Stimulated activated CD8-positive, alpha-beta memory T cell treated with anti-CD3 and anti-CD28 coated beads, Interleukin-4, amount 100 ng/mL, for 1 hour (primary cell): ENCODE measurements around the gene NLGN3.

Source experiments
- DNase-seq, 2 donors: peaks; one replicate each; pipeline ENCODE4 v3.0.0-alpha.2; 2020; ENCODE audit warnings: low read depth in 2 of 2, low spot score in 1 of 2

NLGN3 gene

GRCh38 chrX:71118032-71118984 is 26.3 kb upstream of the NLGN3 start, which contains the start of gene MED12:
TSS of gene MED12 (plus strand) at chrX:71118596. CDS start at chrX:71118755, 159 bp downstream.
- peak; percentile 49 to 66 for DNase-seq

- DNase-seq = no peak
Observed at GRCh38 chrX:71118985-71119535, 25.6 kb upstream of the NLGN3 start.

GRCh38 chrX:71128166-71128833 is 16.3 kb upstream of the NLGN3 start:
- no peak for DNase-seq

- DNase-seq = peak; percentile 48 to 52
Observed at GRCh38 chrX:71128915-71129765, 15.5 kb upstream of the NLGN3 start.

- no peak for DNase-seq
Observed at GRCh38 chrX:71131510-71131909, 13.1 kb upstream of the NLGN3 start.

- DNase-seq = no peak
Observed at GRCh38 chrX:71140440-71140839, 4.2 kb upstream of the NLGN3 start.

- no peak for DNase-seq
Observed at GRCh38 chrX:71143508-71143907, 1.1 kb upstream of the NLGN3 start.

- no peak for DNase-seq
Observed at GRCh38 chrX:71147496-71148277, 3.0 kb downstream of the NLGN3 start.

GRCh38 chrX:71148278-71148663 is 3.6 kb downstream of the NLGN3 start:
- DNase-seq = no peak

- no peak for DNase-seq
Observed at GRCh38 chrX:71151366-71151765, 6.7 kb downstream of the NLGN3 start.

- no peak for DNase-seq
Observed at GRCh38 chrX:71154196-71154595, 9.6 kb downstream of the NLGN3 start.

- DNase-seq = no peak
Observed at GRCh38 chrX:71154641-71155040, 10.0 kb downstream of the NLGN3 start.

- no peak for DNase-seq
Observed at GRCh38 chrX:71158603-71159002, 14.0 kb downstream of the NLGN3 start.

GRCh38 chrX:71159335-71159734 is 14.7 kb downstream of the NLGN3 start:
- DNase-seq = no peak

- no peak for DNase-seq
Observed at GRCh38 chrX:71160475-71160874, 15.8 kb downstream of the NLGN3 start.

GRCh38 chrX:71162981-71163380 is 18.3 kb downstream of the NLGN3 start:
- DNase-seq = no peak

GRCh38 chrX:71164071-71164470 is 19.4 kb downstream of the NLGN3 start:
- no peak for DNase-seq

- DNase-seq = no peak
Observed at GRCh38 chrX:71166461-71166860, 21.8 kb downstream of the NLGN3 start.

- DNase-seq = no peak
Observed at GRCh38 chrX:71167031-71167781, 22.6 kb downstream of the NLGN3 start.

GRCh38 chrX:71168134-71168533 is 23.5 kb downstream of the NLGN3 start:
- DNase-seq = no peak
